NCI-H2107 (cell line): Measurements from ENCODE around the gene AP5S1.
"Not testable (repeated sequence)": the region's sequence is repeated elsewhere in the genome, so short reads cannot be mapped to it uniquely, and the experiment has no call there.

ENCODE experiments used
- DNase-seq: peaks from one replicate; lab custom pipeline; 2025; lab: John Stamatoyannopoulos, UW

AP5S1 gene

DNA sequence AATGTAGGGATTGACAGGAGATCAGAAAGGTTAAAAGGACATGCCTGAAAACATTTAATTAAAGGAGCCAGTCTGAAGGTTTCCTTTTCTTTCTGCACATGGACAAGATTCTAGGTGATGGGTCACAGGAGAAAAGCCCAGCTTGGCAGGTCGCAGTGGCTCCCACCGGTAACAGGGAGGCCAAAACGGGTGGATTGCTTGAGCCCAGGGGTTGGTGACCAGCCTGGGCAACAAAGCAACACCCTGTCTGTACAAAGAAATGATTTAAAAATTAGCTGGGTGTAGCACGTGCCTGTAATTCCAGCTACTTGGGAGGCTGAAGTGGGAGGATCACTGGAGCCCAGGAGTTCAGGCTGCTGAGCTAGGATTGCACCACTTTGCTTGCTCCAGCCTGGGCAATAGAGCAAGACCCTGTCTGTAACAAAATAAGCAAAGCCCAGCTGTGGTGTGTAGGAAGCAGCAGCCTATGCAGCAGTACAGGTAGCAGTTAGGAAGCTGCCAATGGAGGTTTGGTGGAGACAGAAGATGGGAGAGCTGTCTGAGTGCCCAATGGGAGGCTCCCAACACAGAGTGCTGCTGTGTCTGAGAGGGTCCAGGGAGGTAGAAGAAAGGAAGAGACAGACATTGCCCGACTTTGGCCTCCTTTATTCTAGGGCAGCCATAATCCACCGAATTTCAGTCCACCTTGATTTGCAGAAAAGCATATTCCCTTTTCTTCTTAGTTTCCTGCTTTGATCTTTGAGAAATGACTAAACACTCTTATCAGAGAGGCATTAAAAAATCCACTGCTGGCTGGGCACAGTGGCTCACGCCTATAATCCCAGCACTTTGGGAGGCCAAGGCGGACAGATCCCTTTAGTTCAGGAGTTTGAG is 7.1 kb upstream of the AP5S1 start:
- no peak for DNase-seq

DNA sequence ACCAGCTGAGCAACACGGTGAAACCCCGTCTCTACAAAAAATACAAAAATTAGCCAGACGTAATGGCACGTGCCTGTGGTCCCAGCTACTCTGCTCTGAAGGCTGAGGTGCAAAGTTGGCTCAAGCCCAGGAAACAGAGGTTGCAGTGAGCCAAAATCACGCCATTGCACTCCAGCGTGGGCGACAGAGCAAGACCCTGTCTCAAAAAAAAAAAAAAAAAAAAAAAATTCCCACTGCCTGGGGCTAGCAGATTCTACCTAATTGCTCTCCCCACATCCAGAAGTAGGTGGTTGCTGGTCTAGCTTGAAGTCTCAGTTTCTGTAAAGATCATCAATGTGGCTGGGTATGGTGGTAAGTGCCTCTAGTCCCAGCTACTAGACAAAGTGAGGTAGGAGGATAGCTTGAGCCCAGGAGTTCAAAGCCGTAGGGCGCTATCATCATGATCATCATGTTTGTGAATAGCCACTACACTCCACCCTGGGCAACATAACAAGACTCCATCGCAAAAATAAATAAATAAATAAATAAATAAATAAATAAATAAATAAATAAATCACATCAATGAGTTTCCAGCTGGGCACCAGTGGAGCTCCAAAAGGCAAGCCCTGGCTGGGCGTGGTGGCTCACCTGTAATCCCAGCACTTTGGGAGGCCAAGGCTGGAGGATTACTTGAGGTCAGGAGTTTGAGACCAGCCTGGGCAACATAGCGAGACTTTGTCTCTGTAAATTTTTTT is 6.3 kb upstream of the AP5S1 start:
- no peak for DNase-seq

DNA sequence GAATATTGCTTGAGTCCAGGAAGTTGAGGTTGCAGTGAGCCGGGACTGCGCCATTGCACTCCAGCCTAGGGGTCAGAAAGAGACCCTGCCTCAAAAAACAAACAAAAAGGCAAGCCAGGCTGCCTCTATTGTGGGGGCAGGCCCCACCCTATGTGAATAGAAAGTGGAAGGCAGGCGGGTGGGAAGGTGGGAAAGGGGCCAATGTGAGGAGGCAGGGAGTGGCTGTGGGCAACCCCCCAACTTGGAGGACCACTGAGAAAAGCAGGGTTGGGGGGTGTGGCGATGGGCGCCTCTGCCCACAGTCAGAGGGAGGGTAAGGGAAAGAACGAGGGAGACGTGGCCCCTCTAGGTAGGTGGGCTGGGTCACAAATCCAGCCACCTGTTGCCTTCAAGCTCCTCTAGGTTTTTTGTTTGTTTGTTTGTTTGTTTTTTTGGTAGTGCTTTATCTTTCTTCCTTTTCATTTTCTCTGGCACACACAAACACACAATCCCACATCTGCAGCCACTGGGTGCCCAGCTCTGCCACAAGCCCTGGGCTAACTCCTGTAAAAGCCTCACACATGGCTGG is 5.3 kb upstream of the AP5S1 start:
- DNase-seq = no peak

DNA sequence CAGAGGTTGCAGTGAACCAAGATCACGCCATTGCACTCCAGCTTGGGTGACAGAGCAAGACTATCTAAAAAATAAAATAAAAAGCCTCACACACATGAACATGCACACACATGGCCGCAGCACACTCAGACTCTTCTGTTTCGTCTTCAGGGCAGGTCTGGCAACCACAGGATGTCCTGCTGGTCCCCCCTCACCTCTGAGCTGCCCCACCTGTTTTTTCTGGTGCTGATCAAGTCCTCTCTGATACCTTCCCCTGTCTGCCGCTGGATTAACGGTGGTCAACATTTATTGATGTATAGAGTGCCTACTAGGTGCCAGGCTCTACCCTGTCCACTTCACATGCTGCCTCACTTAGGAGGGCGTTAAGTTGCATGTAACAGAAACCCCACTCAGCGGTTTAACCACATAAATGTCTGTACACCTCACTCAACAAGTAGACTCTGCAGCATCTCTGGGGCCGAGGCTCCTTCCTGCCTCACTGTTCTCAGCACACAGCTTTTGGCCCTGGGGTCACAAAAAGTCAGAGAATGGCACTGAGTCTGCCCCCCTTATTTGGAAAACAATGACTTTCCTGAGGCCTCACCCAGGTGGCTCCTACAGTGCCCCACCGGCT is 4.5 kb upstream of the AP5S1 start:
- DNase-seq = no peak

DNA sequence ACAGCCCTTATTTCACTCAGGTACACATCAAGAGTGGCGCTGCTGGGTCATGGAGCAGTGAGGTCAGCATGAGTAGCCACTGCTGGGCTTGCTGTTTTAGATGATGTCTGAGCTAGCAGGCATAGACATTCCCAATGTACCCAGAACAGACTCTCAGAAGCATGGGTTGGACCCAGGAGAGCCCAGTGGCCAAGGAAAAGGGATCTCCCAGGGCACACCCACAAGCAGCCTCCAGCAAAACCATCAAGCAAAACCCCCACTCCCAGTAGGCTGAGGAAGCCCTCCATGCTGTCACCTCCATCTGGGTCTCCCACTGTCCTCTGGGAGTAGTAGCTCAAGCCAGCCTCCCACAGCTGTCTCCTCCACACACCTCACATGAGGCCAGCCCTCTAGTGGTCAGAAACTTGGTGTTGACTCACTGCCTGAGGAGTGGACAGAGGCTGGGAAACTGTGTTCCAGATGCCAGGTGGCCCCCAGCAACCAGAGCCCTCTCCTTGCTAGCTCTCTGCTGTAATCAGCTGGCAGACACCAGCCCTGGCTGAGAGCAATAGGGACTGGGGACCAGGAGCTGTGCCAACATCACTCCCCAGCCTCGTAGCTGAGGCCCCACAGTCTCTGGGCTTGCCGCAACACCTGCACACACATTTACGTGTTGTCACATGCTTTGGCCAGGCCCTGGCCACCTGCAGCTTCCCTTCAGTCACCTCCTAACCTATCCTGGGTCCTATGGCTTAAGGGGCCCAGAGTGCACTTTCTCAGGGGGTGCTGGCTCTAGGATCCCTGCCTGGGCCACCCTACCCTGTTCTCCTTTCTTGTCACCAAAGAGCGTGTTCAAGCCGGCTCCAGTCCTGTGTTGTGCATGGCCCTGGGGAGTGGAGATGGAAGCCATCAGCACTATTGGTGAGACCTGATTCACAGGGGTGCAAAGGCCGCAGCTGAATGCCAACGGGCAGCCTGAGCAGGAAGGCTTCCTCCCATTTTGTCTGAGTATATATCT is 1.9 kb upstream of the AP5S1 start:
- DNase-seq = no peak

DNA sequence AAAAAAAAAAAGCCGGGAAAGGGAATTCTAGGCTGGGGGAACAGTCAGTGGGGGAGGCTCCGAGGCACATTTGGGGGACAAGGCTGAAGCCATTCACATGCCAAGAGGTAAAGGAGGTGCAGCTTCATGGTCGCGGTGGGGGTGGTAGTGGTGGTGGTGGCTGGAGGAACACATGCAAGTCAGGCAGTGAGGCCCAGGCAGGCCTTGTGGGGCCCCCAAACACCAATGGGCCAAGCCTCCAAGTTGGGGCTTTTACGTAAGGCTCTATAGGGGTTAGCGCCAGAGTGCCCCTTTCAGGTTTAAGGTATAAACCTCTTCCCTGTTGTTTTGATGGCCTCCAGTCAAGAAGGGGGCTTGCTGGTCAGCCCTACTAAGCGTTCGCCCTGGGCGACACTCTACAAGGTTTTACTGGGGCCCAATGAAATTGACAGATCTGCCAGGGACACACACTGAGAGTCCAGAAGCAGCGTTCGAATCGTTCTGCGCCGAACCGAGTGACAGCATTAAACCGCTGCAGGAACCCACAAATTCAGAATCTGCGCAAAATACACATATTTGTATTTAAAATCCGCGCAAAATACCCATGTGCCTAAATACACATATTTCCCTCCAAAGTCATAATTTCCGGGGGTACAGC is 818 bp upstream of the AP5S1 start:
- DNase-seq = no peak

GRCh38 chr20:3820901-3821727 is 767 bp downstream of the AP5S1 start:
- no peak for DNase-seq

- DNase-seq = no peak
These were observed 1.6 kb downstream of the AP5S1 start for GRCh38 chr20:3821996-3822395.

DNA sequence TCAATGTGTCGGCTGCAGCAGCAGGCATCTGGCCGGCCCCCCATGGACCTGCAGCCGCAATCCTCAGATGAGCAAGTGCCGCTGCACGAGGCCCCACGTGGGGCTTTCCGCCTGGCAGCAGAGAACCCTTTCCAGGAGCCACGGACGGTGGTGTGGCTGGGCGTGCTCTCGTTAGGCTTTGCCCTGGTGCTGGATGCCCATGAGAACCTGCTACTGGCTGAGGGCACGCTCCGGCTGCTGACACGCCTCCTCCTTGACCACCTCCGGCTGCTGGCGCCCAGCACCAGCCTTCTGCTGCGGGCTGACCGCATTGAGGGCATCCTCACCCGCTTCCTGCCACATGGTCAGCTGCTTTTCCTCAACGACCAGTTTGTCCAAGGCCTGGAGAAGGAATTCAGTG is 3.5 kb downstream of the AP5S1 start:
- no peak for DNase-seq

GRCh38 chr20:3825526-3825925 is 5.2 kb downstream of the AP5S1 start:
- DNase-seq = no peak

- no peak for DNase-seq
These were observed 6.1 kb downstream of the AP5S1 start for GRCh38 chr20:3826420-3826819.

- no peak for DNase-seq
These were observed 8.5 kb downstream of the AP5S1 start for GRCh38 chr20:3828798-3829197.

GRCh38 chr20:3829891-3830290 is 9.5 kb downstream of the AP5S1 start:
- DNase-seq = not testable (repeated sequence)

GRCh38 chr20:3836132-3836531 is 15.8 kb downstream of the AP5S1 start:
- no peak for DNase-seq

DNA sequence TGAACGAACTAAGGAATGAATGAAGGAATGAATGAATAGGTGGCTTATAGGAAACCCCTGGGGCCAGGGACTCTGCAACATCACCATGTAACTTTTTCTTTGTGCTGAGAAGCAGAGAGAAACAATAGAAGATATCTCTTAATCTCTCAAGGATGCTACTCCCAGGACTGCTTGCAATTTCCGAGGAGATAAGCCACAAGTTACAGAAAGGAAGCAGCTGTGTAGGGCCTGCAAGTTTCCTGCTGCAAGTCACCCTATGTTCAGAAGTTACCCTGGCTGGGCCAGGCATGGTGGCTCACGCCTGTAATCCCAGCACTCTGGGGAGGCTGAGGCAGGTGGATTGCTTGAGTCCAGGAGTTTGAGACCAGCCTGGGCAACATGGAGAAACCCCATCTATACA is 19.0 kb downstream of the AP5S1 start:
- DNase-seq = no peak

GRCh38 chr20:3840201-3840600 is 19.9 kb downstream of the AP5S1 start:
- DNase-seq = not testable (repeated sequence)

GRCh38 chr20:3842348-3842930 is 22.1 kb downstream of the AP5S1 start:
- DNase-seq = no peak

DNA sequence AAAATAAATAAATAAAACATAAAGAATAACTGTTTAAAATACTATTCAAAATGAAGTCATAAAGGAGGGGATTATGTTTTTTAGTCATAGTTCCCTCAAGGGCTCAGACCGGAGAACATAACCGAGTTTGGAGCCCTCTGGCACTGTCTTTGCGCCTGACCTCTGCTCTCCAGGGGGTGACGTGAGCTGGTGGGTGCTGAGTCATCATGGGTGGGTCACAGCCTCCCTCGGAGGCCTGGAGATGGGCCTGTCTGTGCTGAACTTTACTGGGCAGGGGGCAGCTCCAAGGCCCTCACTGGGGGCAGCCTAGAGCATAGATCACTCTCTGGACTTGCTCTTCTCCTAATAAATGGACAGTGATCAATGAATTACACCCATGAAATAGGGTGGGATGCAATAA is 23.1 kb downstream of the AP5S1 start:
- DNase-seq = no peak

- DNase-seq = not testable (repeated sequence)
These were observed 23.8 kb downstream of the AP5S1 start for GRCh38 chr20:3843990-3844619.
